Sciatic nerve (tissue), 2 donors: ENCODE measurements around the gene DPYSL5. TPM values are rescaled to one million over a fixed set of nuclear protein-coding genes. Genes with fewer than 3 reads are reported as not detected.
"Not testable (repeated sequence)": the region's sequence is repeated elsewhere in the genome, so short reads cannot be mapped to it uniquely, and the experiment has no call there.

Source experiments
- ATAC-seq: fragments of 200-7000 bp; cut with Tn5 transposase; one replicate; pipeline ENCODE4 v1.9.1; 2020; ENCODE audit warnings: mild to moderate bottlenecking, moderate library complexity
- DNase-seq: peaks from one replicate; pipeline ENCODE4 v3.0.0-alpha.2; 2020; ENCODE audit warnings: low spot score
- intact Hi-C: fragments of 100-400 bp; cut with DNase I; formaldehyde crosslinking; loops from one replicate; pipeline ENCODE4 v1.14.2; 2022
- total RNA-seq: library from RNA; stranded (reverse); fragmentation: NEBNext Ultra II Directional; extraction: Animal tissue kit (Norgen Biotek cat#: 25700); gene quantifications from one replicate; pipeline ENCODE4 v1.2.1, GENCODE V29; 2021
- donor health status: DM: no; HTN: no; CAD: no.
- donor health status: DM: no; HTN: no; CAD: no.

Gene DPYSL5
- total RNA-seq, 1 donor from 2014 or later, result not detected

- intact Hi-C loops, result no loop called here
- ATAC-seq (no peak), DNase-seq (no peak)
These were observed 16.3 kb downstream of the DPYSL5 start for GRCh38 chr2:26864226-26864625.

DNA sequence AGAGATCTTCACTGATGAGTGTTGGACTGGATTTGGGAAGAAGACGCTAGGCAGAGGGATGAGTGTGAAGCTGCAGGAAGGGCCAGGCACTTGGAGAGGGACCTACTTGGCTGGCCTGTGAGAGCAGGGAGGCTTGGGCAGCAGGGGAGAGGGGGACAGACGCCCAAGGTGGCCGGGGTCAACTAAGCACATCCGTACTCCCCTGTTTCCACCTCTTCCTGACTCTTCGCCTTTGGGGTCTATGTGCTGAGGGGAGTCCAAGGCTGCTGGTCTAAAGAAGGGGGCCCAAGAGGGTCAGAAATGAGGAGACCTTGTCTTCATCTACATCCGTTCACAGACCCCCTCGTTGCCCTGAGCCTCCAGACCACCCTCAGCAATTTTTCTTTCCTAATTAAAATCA, 16.7 kb downstream of the DPYSL5 start:
- ATAC-seq (no peak), DNase-seq (no peak)
- intact Hi-C loops, result no loop called here

DNA sequence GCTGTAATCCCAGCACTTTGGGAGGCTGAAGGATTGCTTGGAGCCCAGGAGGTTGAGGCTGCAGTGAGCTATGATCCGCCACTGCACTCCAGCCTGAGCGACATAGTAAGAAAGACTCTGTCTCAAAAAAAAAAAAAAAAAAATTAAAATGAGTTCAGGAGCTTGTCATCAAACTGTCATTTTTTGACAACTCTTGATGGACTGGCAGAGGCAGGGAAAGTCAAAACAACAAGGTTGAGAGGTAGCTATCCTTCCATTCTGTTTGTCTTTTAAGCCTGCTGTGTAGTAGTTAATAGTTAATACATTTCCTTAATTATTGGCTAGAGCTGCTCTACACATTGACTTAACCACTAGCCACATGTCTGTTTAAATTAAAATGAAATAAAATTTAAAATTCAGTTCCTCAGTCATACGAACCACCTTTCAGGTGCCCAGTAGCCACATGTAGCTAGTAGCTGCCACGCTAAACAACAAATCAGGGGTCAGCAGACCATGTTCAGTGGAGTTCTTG, 22.7 kb downstream of the DPYSL5 start:
- intact Hi-C loops, result no loop called here
- no peak for DNase-seq
- no peak for ATAC-seq

DNA sequence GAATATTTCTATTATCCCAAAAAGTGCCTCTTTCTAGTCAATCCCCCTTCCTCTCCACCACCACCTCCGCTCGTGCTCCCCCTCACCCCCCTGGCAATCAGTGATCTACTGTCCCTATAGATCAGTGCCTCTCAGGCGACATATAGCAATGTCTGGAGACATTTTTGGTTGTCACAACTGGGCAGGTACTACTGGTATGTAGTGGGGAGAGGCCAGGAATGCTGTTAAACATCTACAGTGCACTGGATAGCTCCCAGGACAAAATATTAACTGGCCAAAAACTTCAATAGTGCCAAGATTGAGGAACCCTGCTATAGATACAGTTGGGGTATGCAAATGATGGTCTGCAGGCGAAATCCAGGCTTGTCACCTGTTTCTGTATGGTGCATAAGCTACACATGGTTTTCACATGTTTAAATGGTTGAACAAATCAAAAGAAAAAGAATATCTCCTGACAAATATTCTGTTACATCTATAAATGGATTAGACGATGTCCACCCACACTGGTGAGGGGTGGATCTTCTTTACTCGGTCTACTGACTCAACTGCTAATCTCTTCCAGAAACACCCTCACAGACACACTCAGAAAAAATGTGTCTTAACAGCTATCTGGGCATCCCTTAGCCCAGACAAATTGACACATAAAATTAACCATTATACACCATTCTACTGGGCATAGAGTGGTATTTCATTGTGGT, 25.5 kb downstream of the DPYSL5 start:
- intact Hi-C loops, result no loop called here
- DNase-seq (no peak), ATAC-seq (no peak)

GRCh38 chr2:26874514-26874913, 26.6 kb downstream of the DPYSL5 start:
- intact Hi-C loops, result no loop called here
- ATAC-seq, result no peak

DNA sequence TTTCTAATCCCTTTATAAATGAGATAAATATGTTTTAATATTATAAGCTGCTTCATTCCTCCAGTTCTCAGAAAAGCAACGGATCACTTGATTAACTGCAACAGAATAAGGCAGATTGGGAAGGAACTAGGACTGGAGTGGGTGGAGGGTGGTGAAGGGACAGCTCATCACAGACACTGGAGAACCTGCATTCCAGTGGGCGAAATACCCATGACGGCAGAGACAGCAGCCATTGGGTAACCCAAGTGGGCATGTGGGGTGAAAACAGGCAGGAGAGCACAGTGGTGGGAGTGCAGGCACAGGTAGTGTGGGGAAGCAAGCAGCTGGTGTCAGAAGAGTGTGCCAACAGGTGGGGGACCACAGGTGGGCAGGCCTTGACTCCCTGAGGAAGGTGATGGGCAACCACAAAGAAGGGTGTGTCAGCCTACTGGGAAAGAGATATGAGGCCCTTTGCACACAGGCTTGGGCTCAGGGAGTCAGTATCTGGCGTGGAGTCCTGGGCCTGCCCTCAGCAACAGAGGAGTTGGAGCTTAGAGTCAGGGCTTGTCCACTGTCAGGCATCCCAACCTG, 27.2 kb downstream of the DPYSL5 start:
- intact Hi-C loops, result no loop called here
- ATAC-seq (no peak), DNase-seq (no peak)

More at GRCh38 chr2:26874514-26874913, 26.6 kb downstream of the DPYSL5 start:
- DNase-seq, result no peak

DNA sequence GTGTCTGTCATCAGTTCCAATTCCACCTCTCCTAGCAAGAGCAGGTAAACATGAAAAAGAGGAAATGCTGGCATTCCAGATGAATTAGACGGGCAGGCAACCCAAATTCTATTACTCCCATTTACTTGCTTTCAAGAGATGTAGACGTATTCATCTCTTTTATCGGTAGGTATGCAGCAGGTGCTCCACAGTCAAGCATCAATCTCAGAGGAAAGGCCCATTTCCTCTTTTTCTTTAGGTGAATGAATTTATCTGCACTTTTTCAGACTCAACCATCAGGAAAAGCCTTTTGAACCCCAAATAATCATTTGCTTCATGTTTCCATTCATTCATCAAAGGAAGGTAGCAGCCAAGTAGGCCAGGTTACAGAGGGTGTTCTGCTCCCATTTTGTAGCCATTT, 27.9 kb downstream of the DPYSL5 start:
- ATAC-seq (no peak), DNase-seq (no peak)
- intact Hi-C loops, result no loop called here

DNA sequence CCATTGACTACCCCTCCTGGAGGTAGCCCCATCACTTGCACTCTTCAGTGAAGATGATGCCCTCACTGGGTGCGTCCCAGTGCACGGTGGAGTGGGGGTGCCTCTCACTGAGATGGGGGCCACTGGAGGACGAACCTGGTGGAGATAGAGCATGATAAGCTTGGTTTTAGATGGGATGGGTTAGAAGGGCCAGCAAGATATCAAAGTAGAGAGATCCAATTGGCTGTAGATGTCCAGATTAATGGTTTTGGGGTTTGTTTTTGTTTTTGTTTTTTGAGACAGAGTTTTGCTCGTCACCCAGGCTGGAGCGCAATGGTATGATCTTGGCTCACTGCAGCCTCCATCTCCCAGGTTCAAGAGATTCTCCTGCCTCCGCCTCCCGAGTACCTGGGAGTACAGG, 28.3 kb downstream of the DPYSL5 start:
- no peak for DNase-seq
- ATAC-seq, result no peak
- intact Hi-C loops, result no loop called here

DNA sequence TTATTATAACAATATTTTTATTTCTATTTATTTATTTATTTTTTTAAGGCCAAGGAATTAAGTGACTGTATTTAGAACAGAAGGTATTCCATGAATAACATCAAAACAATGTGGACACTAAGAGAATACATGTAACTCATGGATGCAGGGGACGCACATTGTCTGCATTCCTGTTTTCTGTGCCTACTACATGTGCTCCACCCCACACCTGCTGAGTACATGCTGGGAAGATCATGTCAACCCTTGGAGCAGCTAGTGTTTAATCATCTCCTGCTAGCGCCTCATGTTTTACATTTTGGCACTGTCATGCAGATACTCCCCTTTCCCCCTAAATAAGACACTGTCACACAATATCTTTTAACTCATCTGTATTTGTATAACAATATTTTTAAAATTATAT, 29.3 kb downstream of the DPYSL5 start:
- ATAC-seq (no peak), DNase-seq (no peak)
- intact Hi-C loops, result no loop called here

- no peak for DNase-seq
- intact Hi-C loops, result no loop called here
- ATAC-seq, result no peak
These were observed 32.2 kb downstream of the DPYSL5 start for GRCh38 chr2:26880161-26880560.

DNA sequence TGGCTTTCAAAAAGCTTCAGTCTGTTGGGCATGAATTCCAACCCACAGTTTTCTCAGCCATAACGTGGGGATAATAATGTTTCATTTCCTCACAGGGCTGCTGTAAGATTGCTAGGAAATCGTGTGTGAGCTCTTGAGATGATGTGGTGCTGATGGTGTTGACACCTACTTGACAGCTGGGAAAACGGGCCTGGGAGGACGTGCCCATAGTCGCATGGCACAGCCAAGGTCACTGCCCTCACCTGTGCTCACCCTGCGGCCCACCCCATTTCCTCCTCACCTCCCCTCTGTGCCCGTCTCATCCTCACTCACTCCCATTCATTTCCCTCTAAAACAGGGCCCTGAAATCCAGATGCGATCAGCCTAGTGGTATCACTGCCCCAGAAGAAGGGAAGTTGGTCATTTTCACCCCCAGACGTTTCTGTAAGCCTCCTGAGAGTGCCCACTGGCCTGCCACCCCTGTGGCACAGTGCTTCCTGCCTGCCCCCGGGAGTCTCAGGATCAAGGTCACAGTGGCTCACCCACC, 33.0 kb downstream of the DPYSL5 start:
- ATAC-seq, result no peak
- no peak for DNase-seq
- intact Hi-C loops, result no loop called here

- DNase-seq, ATAC-seq, intact Hi-C loops: not testable (repeated sequence)
These were observed 34.3 kb downstream of the DPYSL5 start for GRCh38 chr2:26882220-26882619.

DNA sequence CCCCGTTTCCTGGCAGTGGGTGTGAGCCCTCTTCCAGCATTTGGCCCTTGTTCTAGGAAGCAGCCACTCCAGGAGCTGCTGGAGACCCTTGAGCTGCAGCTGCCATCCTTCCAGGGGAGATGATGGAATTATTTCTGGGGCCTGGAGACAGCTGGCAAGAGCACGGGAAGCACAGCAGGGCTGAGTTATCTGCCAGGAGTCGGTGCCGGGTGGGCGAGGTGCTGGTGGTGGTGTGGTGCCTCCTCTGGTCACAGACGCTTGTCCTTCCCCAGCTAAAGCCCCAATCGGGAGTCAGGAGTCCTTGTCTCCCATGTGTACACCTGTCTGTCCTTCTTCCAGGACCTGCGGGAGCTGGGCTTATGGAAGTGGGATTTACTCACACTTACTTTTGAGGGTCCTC, 36.0 kb downstream of the DPYSL5 start:
- DNase-seq (no peak), ATAC-seq (no peak)
- intact Hi-C loops, result no loop called here

GRCh38 chr2:26884486-26884885, 36.6 kb downstream of the DPYSL5 start:
- ATAC-seq, result no peak
- intact Hi-C loops, result no loop called here
- DNase-seq, result no peak

- DNase-seq, result no peak
- no peak for ATAC-seq
- intact Hi-C loops, result no loop called here
These were observed 37.9 kb downstream of the DPYSL5 start for GRCh38 chr2:26885651-26886329.

- intact Hi-C loops, result no loop called here
- DNase-seq, result no peak
- no peak for ATAC-seq
These were observed 38.8 kb downstream of the DPYSL5 start for GRCh38 chr2:26886736-26887135.

- intact Hi-C loops, result no loop called here
- ATAC-seq (no peak), DNase-seq (no peak)
These were observed 39.2 kb downstream of the DPYSL5 start for GRCh38 chr2:26887151-26887550.

DNA sequence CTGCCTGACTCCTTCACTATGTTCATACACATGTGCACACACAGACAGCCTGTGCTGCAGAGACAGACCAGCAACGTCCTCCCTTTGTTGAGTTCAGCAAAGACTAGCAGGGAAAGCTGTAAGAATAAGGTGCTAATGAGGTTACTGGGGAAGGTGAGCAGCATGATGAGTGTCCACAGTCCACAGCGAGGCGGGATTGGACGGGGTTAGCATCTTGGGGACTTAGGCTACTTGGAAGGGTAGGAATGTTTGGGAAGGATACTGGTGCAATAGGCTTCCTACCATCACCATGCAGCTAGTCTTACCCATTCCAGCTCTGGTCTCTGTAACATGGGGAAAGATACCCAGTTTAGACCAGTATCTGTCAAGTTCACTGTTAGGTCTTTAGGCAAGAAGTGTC, 41.9 kb downstream of the DPYSL5 start:
- intact Hi-C loops, result no loop called here
- DNase-seq (no peak), ATAC-seq (no peak)

- DNase-seq, result no peak
- intact Hi-C loops, result no loop called here
- ATAC-seq, result no peak
These were observed 42.5 kb downstream of the DPYSL5 start for GRCh38 chr2:26890341-26891000.

- intact Hi-C loops, result no loop called here
- DNase-seq (no peak), ATAC-seq (no peak)
These were observed 44.2 kb downstream of the DPYSL5 start for GRCh38 chr2:26892133-26892532.
